ENCODE data around the gene FRY. TPM values are rescaled to one million over a fixed set of nuclear protein-coding genes. Genes with fewer than 3 reads are reported as not detected.

FRY gene
- total RNA-seq, 4 donors from 2014 or later, result 21.1 to 89.7 (median 34.4) TPM

DNA sequence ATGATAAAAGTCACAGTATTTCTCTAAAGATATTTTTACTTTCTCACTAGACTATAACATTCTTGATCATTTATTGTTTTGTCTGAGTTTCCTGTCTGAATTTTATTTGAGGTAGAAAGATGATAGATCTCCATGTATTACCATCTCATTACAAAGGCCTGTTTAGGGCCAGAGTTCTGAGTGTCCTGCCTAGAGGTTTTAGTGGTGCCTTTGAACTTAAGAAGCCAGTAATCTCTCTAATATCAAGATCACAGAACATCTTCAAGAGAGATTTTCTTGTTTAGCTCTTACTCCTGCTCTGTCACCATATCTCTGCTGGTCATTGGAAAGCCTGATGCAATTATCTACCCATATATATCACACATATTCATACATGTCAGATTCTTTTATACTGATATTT lies 182.1 kb downstream of the FRY start:
- no peak for DNase-seq (ENCODE audit: low spot score)
- ATAC-seq (ENCODE audit: low FRiP score), result no peak
- TF ChIP-seq, protein P1, sequence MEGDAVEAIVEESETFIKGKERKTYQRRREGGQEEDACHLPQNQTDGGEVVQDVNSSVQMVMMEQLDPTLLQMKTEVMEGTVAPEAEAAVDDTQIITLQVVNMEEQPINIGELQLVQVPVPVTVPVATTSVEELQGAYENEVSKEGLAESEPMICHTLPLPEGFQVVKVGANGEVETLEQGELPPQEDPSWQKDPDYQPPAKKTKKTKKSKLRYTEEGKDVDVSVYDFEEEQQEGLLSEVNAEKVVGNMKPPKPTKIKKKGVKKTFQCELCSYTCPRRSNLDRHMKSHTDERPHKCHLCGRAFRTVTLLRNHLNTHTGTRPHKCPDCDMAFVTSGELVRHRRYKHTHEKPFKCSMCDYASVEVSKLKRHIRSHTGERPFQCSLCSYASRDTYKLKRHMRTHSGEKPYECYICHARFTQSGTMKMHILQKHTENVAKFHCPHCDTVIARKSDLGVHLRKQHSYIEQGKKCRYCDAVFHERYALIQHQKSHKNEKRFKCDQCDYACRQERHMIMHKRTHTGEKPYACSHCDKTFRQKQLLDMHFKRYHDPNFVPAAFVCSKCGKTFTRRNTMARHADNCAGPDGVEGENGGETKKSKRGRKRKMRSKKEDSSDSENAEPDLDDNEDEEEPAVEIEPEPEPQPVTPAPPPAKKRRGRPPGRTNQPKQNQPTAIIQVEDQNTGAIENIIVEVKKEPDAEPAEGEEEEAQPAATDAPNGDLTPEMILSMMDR (IDR thresholded peaks at IDR 0.05), result no peak

DNA sequence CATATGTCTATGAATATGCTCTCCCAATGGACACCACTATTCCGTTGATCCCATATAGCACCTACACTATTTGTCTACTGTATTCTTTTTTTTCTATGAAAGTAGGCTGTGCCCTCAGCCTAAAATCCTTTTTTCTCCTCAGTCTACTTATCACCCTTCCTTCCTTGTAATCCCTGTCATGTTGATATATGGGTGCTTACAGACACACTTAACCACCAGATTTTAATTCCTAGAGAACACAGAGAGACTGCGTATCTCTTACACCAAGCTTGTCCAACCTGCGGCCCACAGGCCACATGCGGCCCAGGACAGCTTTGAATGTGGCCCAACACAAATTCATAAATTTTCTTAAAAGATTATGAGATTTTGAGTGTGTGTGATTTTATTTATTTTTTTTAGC lies 182.5 kb downstream of the FRY start:
- no peak for ATAC-seq (ENCODE audit: low FRiP score)
- TF ChIP-seq, protein P1 (IDR thresholded peaks at IDR 0.05), result no peak
- no peak for DNase-seq (ENCODE audit: low spot score)

DNA sequence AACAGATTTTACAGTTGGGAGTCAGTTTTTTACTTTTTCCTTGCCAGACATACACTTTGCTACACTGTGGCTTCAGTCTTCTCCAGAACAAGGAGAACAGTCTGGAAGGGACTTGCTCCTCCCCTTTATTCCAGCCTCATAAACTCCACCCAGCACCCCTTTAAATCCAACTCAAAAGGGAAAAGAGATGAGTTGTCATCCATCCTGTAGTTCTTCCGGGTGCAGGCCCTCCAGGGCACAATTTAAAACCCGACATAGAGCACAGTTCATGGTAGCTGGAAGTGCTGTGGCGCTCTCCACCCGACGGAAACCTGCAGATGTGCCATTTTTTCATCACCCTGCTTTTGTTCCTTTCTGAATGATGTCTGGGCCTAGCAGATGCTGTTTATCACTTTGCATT lies 184.7 kb downstream of the FRY start:
- DNase-seq (ENCODE audit: low spot score), result no peak
- TF ChIP-seq, protein P1 (IDR thresholded peaks at IDR 0.05), result no peak
- ATAC-seq (ENCODE audit: low FRiP score), result no peak

GRCh38 chr13:32222046-32222676 lies 190.6 kb downstream of the FRY start:
- no peak for ATAC-seq (ENCODE audit: low FRiP score)
- TF ChIP-seq, protein P1 (IDR thresholded peaks at IDR 0.05), result no peak
- no peak for DNase-seq (ENCODE audit: low spot score)

DNA sequence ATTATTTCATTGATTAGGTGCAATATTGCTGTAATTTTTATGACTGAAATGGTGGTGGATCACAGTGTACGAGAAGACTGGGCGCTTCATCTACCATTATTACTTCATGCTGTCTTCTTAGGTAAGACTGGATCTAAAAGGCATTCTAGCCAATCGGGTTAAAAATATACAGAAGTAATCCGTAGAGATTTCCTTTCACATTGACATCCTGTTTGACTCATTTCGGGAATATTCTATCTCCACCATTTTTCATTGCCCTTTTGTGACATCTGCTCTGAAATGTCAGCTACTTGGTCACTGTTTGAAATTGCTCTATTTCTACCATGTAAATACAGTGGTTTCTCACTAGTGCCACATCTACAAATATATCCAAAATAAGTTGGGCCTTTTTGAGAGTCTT lies 193.3 kb downstream of the FRY start:
- TF ChIP-seq, protein P1 (IDR thresholded peaks at IDR 0.05), result no peak
- ATAC-seq (ENCODE audit: low FRiP score) (no peak), DNase-seq (ENCODE audit: low spot score) (no peak)

DNA sequence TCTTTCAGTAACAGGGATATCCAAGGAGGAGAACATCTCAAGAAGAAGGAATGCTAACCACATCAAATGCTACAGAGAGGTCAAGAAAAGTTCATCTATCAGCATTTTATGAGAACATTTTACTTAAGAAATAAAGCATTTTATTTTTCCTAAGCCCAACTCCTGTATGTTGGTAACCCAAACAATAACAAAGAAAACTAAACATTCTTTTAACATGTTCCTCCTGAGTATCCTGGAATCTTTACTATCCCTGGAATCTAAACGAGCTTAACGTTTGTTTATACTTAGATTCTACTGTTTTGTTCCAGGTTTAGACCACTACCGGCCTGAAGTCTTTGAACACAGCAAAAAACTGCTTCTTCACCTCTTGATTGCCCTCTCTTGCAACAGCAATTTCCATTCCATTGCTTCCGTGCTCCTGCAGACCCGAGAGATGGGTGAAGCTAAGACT lies 193.9 kb downstream of the FRY start:
- DNase-seq (ENCODE audit: low spot score) (no peak), ATAC-seq (ENCODE audit: low FRiP score) (no peak)
- TF ChIP-seq, protein P1 (IDR thresholded peaks at IDR 0.05), result no peak

DNA sequence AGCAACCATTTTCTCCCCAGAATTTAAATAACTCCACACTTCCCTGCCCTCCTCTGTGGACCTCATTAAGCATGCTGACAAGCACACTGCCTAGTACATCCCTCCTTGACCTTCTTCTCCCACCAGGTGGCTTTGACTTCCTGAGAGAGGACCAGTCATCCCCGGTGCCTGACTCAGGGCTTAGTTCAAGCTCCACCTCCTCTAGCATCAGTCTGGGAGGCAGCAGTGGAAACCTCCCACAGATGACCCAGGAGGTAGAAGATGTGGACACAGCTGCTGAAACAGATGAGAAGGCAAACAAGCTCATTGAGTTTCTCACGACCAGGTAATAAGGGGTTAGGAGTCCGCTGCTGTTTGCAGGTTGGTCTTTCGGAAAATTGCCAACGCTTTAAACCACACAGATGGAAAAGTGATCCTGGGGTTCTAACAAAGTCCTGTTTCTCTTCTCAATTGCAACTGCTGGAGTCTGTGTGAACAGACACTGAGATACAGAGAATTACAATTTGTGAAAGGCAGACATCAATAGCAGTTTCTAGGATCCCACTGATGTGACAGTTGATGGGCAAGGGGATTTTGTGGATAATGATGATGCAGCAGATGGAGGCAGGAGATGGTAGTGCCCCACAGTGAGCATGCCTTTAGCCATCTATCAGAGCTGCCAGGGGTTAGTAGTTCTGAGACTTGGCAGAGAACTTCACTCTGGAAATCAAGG lies 196.9 kb downstream of the FRY start:
- ATAC-seq (ENCODE audit: low FRiP score), result no peak
- TF ChIP-seq, protein P1 (IDR thresholded peaks at IDR 0.05), result no peak
- DNase-seq (ENCODE audit: low spot score), result no peak

Data from omental fat pad (tissue), 4 donors.